ENCODE results near the gene GP9. TPM values are rescaled to one million over a fixed set of nuclear protein-coding genes. Genes with fewer than 3 reads are reported as not detected.

The GP9 gene
- not detected in 2 replicates for total RNA-seq

GRCh38 chr3:129060276-129061022 is at the start of gene GP9:
GP9 (plus strand) TSS chr3:129060779; CDS start chr3:129061740, 961 bp downstream.

Other genes starting within 250 kb of the GP9 start
- 48.3 and 51.1 TPM in 2 replicates for gene ACAD9, start 181.2 kb upstream of the GP9 start, total RNA-seq
- 0.39 TPM in 1 of 2 replicates, not detected in the other for gene CFAP92, start 66.7 kb upstream of the GP9 start, total RNA-seq
- gene EFCC1, start 59.5 kb upstream of the GP9 start, total RNA-seq, result not detected in 2 replicates
- 16.1 and 22.0 TPM in 2 replicates for gene RAB43, start 61.0 kb downstream of the GP9 start, total RNA-seq
- 18.1 and 27.5 TPM in 2 replicates for gene ISY1, start 100.3 kb downstream of the GP9 start, total RNA-seq
- gene CNBP, start 123.1 kb downstream of the GP9 start, total RNA-seq, result 319 and 336 TPM in 2 replicates
- 340 and 452 TPM in 2 replicates for gene COPG1, start 188.8 kb downstream of the GP9 start, total RNA-seq
- gene HMCES, start 218.1 kb downstream of the GP9 start, total RNA-seq, result 19.6 and 27.1 TPM in 2 replicates